CD4-positive, CD25-positive, alpha-beta regulatory T cell (primary cell): Measurements from ENCODE around the gene MAGEA10. TPM values are rescaled to one million over a fixed set of nuclear protein-coding genes. Genes with fewer than 3 reads are reported as not detected.
"Not testable (repeated sequence)": the region's sequence is repeated elsewhere in the genome, so short reads cannot be mapped to it uniquely, and the experiment has no call there.

ENCODE experiments used
- ATAC-seq, 2 donors: fragments of 150-1000 bp; cut with Tn5 transposase; one replicate each; pipeline ENCODE4 v1.10.0; 2021; ENCODE audit warnings: low read depth in 2 of 2, moderate number of reproducible peaks in 2 of 2, moderate library complexity in 1 of 2
- DNase-seq, 3 donors: peaks; one replicate each; pipeline versions ENCODE4 v3.0.0 to v3.0.0-alpha.2; 2012 to 2022; ENCODE audit warnings: mixed read lengths in 1 of 3
- H3K27ac ChIP-seq: one replicate; pipeline ENCODE4 v1.7.0; 2013; ENCODE audit warnings: mild to moderate bottlenecking, low read length; ENCODE audit not compliant: insufficient read depth, poor library complexity, severe bottlenecking
- H3K27me3 ChIP-seq: one replicate; pipeline ENCODE4 v1.7.0; 2013; ENCODE audit warnings: low read length; ENCODE audit not compliant: control insufficient read depth, insufficient read depth
- H3K36me3 ChIP-seq: one replicate; pipeline ENCODE4 v1.7.0; 2013; ENCODE audit warnings: mild to moderate bottlenecking, low read length, moderate library complexity; ENCODE audit not compliant: control insufficient read depth, insufficient read depth
- H3K4me1 ChIP-seq: 2 replicates; pipeline ENCODE4 v1.7.0; 2013; ENCODE audit warnings: mild to moderate bottlenecking, low read length; ENCODE audit not compliant: insufficient read depth, control insufficient read depth, poor library complexity, severe bottlenecking
- H3K4me3 ChIP-seq: one replicate; pipeline ENCODE4 v1.7.0; 2013; ENCODE audit warnings: low read depth, mild to moderate bottlenecking, low read length, moderate library complexity
- H3K9me3 ChIP-seq, 2 experiments: 1 replicate in 1 of 2; 2 replicates in 1 of 2; pipeline ENCODE4 v1.7.0; 2013; ENCODE audit warnings: low read length in 2 of 2, mild to moderate bottlenecking in 1 of 2, moderate library complexity in 1 of 2; ENCODE audit not compliant: control insufficient read depth in 2 of 2
- H3K27ac Mint-ChIP-seq, 3 donors: one replicate each; pipeline ENCODE4 v1.8.0; 2020 to 2022; ENCODE audit warnings: mild to moderate bottlenecking in 3 of 3, mixed read lengths in 3 of 3, moderate library complexity in 2 of 3
- H3K27me3 Mint-ChIP-seq: one replicate; pipeline ENCODE4 v1.8.0; 2022; ENCODE audit warnings: mild to moderate bottlenecking, mixed read lengths
- H3K36me3 Mint-ChIP-seq: one replicate; pipeline ENCODE4 v1.8.0; 2020; ENCODE audit warnings: mixed read lengths
- H3K4me1 Mint-ChIP-seq, 4 donors: one replicate each; pipeline ENCODE4 v1.8.0; 2020 to 2022; ENCODE audit warnings: mixed read lengths in 4 of 4, mild to moderate bottlenecking in 1 of 4
- H3K4me3 Mint-ChIP-seq, 4 donors: one replicate each; pipeline ENCODE4 v1.8.0; 2020 to 2022; ENCODE audit warnings: mild to moderate bottlenecking in 4 of 4, mixed read lengths in 4 of 4, moderate library complexity in 3 of 4
- H3K9me3 Mint-ChIP-seq, 7 donors: one replicate each; pipeline ENCODE4 v1.8.0; 2020 to 2022; ENCODE audit warnings: mixed read lengths in 7 of 7, mild to moderate bottlenecking in 3 of 7, moderate library complexity in 2 of 7
- polyA plus RNA-seq, 4 donors: library from polyadenylated mRNA; unstranded; fragments of 300-500 nt; fragmentation: Illumina TruSeq; gene quantifications; one replicate each; pipeline ENCODE4 v1.2.3, GENCODE V29; 2021
- total RNA-seq: library from RNA; stranded (reverse); gene quantifications from one replicate; pipeline ENCODE4 v1.2.3, GENCODE V29; 2022

The MAGEA10 gene
- not detected for total RNA-seq
- not detected for polyA plus RNA-seq

DNA sequence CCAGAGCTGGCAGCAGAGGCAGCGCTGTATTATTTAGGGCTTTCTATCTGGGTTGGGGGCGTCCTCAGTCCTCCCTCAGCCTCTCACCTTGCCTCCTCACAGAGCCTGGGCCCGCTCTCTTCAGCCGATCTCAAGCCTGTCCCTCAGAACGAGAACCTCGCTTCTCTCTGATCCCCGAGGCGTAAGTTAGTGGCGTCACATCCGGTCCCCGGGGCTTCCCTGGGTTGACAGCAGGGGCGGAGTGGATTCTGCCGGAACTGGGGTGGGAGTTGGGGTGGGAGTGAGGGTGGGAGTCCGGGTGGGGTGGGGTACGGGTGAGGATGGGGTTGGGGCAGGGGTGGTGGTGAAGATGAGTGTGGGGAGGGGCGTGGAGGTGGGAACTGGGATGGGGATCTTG is at the start of gene MAGEA10:
TSS of gene MAGEA10 (minus strand) at position 190 of the 397 bp plus-strand sequence. CDS start 2,957 bp downstream, outside the sequence.
- Histone ChIP-seq H3K27me3 (no peaks in the 10 kb centered on the region), H3K36me3 (no peaks in the 10 kb centered on the region), H3K4me1 (no peaks in the 10 kb centered on the region), H3K27ac (no peak within 1 kb of the TSS), H3K4me3 (no peak within 1 kb of the TSS), H3K9me3 (no peaks in the 10 kb centered on the region)
- Mint-ChIP-seq H3K4me3 (no peak within 1 kb of the TSS), H3K4me1 (no peaks in the 10 kb centered on the region), H3K36me3 (no peaks in the 10 kb centered on the region), H3K9me3 (peaks cover 0 to 1% (median 0%) of the 10 kb centered on the region in 7 donors), H3K27ac (no peak within 1 kb of the TSS), H3K27me3 (no peaks in the 10 kb centered on the region)
- no peak for DNase-seq
- no peak for ATAC-seq

DNA sequence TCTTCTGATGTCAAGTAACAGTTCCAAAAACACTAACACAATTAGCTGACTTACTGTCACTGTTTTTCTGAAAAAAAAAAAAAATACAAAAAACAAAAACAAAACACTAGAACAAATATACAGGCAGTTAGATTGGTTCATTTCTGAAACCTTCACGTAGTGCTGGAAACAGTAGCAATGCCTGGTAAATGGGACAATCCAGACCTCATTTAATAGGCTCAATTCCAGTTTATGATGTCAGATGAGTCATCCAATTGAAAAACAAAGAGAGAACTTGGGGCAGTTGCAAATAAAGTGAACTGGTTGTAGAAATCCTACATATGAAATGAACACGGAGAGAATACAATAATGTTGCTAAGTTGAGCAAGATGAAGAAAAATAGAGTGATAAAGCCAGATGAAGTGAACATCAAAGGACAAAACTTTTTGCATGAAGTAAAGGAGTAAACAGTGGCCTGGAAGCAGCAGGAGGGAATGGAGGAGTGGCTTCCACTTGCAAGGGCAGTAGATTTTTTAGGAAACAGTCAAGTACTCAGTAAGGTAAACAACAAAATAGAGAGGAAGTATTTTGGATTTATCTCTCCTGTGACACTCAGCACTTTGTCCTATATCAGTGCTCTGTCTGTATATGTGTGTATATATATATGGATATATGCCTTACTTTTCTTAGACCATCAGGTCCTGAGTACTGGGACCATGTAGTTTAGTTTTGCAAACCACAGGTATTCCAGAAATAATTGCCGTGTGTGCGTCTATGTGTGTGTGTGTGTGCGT is 39.3 kb upstream of the MAGEA10 start:
- Histone ChIP-seq H3K9me3 (no peaks in the 10 kb centered on the region), H3K36me3 (no peaks in the 10 kb centered on the region), H3K27ac (no peak overlapping the region), H3K27me3 (no peaks in the 10 kb centered on the region), H3K4me1 (no peaks in the 10 kb centered on the region), H3K4me3 (no peak overlapping the region)
- no peak for ATAC-seq
- H3K4me3 Mint-ChIP-seq: no peak overlapping the region
- H3K27ac Mint-ChIP-seq: no peak overlapping the region
- DNase-seq: no peak
- H3K36me3 Mint-ChIP-seq: no peaks in the 10 kb centered on the region
- peaks cover 0 to 7% (median 0%) of the 10 kb centered on the region in 7 donors for H3K9me3 Mint-ChIP-seq
- no peaks in the 10 kb centered on the region for H3K4me1 Mint-ChIP-seq
- H3K27me3 Mint-ChIP-seq: no peaks in the 10 kb centered on the region

DNA sequence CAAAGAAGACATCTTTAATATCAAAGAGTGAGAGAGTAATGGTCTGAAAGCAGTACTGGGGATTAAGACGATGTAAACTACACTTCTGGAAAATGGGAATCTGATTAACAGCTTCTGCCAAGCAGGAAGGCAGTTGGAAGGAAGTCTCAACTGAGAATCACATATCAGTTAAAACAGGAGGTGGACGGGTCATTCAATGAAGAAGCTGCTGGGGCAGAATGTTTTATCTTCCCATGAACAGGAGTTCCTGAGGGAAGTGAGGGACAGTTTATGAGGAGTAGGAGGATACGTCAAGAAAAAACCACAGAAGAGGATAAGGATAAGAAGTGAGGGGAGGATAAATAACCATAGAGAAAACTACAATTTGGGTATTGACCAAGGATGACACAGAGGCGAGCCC is 38.7 kb upstream of the MAGEA10 start:
- no peak overlapping the region for H3K27ac ChIP-seq
- ATAC-seq: no peak
- no peak overlapping the region for H3K4me3 Mint-ChIP-seq

DNA sequence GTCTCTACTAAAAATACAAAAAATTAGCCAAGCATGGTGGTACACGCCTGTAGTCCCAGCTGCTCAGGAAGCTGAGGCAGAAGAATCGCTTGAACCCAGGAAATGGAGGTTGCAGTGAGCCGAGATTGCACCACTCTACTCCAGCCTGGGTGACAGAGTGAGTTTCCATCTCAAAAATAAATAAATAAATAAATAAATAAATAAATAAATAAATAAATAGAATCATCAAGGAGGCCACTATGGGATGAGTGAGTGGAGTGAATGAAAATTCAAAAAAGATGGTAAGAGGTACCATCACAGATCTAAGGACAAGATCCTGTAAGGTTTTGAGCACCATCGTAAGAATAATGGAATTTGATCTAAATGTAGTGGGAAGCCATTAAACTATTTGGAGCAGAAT is 37.5 kb upstream of the MAGEA10 start:
- H3K4me1 ChIP-seq, H3K36me3 Mint-ChIP-seq, H3K4me3 ChIP-seq, H3K27me3 Mint-ChIP-seq, H3K27me3 ChIP-seq, H3K4me3 Mint-ChIP-seq, H3K36me3 ChIP-seq, H3K9me3 Mint-ChIP-seq, H3K27ac Mint-ChIP-seq, ATAC-seq, H3K4me1 Mint-ChIP-seq, DNase-seq, H3K9me3 ChIP-seq, H3K27ac ChIP-seq: not testable (repeated sequence)

More for the DNA sequence above, 38.7 kb upstream of the MAGEA10 start:
- H3K36me3 ChIP-seq: no peaks in the 10 kb centered on the region
- H3K27me3 ChIP-seq: no peaks in the 10 kb centered on the region
- H3K4me1 ChIP-seq: no peaks in the 10 kb centered on the region
- Mint-ChIP-seq H3K4me1 (no peaks in the 10 kb centered on the region), H3K27ac (no peak overlapping the region), H3K36me3 (no peaks in the 10 kb centered on the region), H3K27me3 (no peaks in the 10 kb centered on the region), H3K9me3 (peaks cover 0 to 7% (median 0%) of the 10 kb centered on the region in 7 donors)
- no peaks in the 10 kb centered on the region for H3K9me3 ChIP-seq
- DNase-seq: no peak
- H3K4me3 ChIP-seq: no peak overlapping the region

DNA sequence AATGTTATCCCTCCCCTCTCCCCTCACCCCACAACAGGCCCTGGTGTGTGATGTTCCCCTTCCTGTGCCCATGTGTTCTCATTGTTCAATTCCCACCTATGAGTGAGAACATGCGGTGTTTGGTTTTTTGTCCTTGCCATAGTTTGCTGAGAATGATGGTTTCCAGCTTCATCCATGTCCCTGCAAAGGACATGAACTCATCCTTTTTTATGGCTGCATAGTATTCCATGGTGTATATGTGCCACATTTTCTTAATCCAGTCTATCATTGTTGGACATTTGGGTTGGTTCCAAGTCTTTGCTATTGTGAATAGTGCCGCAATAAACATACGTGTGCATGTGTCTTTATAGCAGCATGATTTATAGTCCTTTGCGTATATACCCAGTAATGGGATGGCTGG is 35.5 kb upstream of the MAGEA10 start:
- not testable (repeated sequence) for H3K4me1 ChIP-seq, ATAC-seq, H3K27ac ChIP-seq, H3K4me1 Mint-ChIP-seq, H3K36me3 Mint-ChIP-seq, H3K36me3 ChIP-seq, H3K27me3 Mint-ChIP-seq, DNase-seq, H3K9me3 ChIP-seq, H3K4me3 Mint-ChIP-seq, H3K27ac Mint-ChIP-seq, H3K4me3 ChIP-seq, H3K27me3 ChIP-seq, H3K9me3 Mint-ChIP-seq

DNA sequence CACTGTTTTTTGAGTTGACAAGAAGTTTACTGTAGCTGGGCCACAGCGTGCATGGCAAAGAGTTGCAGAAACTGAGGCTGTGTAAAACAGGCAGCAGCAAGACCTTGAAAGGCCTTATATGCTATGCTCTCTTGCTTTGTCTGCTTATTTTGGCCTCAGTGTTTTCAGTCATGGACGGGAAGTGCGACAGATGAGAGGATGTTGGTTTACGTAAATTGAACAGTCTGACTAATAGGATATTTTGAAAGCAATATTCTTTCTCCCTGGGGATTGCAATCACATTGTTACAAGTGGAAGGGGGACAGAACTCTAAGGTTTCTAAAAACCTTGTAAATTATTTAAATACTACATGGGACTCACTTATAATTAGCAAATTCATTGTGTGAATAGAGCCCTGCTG is 32.2 kb upstream of the MAGEA10 start:
- no peak overlapping the region for H3K4me3 Mint-ChIP-seq
- H3K4me3 ChIP-seq: no peak overlapping the region
- no peaks in the 10 kb centered on the region for H3K9me3 ChIP-seq
- H3K36me3 ChIP-seq: no peaks in the 10 kb centered on the region
- no peaks in the 10 kb centered on the region for H3K4me1 ChIP-seq
- H3K36me3 Mint-ChIP-seq: no peaks in the 10 kb centered on the region
- H3K27me3 ChIP-seq: no peaks in the 10 kb centered on the region
- H3K27ac ChIP-seq: no peak overlapping the region
- H3K4me1 Mint-ChIP-seq: no peaks in the 10 kb centered on the region
- H3K27me3 Mint-ChIP-seq: no peaks in the 10 kb centered on the region
- ATAC-seq (no peak), DNase-seq (no peak)
- no peak overlapping the region for H3K27ac Mint-ChIP-seq
- peaks cover 0 to 7% (median 0%) of the 10 kb centered on the region in 7 donors for H3K9me3 Mint-ChIP-seq

DNA sequence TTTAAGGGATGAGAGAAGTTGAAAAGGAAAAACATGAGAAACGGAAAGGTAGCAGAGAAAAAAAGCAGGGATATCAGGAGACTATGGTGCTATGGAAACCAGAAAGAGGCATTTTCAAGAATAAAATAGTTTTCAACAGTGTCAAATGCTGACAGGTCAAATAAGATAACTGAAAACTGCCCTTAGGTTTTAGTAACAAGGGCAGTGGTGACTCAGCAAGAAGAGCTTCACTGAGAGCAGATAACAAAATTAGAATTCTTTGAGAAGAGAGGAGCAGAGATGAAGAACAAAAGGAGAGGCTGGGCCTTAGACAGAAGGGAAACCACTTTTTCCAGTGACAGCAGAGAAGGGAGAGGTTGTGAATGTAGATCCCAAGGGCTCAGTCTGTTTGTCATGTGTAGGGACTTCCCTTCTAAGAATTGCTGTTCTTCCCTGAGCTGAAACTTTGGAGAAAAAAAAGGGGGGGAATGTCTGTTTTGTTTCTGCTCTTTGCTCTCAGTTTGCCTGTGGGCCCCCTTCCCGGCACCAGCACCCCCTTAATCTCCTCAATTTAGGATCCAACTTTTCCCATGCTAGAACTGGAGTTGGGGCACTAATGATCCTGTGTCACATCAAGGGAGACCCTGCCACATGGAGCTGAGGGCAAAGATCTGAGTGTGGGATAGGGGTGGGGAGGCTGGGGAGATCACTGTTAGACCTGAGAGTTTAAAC is 26.8 kb upstream of the MAGEA10 start:
- Mint-ChIP-seq H3K27ac (no peak overlapping the region), H3K9me3 (peaks cover 0 to 5% (median 0%) of the 10 kb centered on the region in 7 donors), H3K4me1 (no peaks in the 10 kb centered on the region), H3K27me3 (no peaks in the 10 kb centered on the region), H3K4me3 (no peak overlapping the region), H3K36me3 (no peaks in the 10 kb centered on the region)
- no peak overlapping the region for H3K27ac ChIP-seq
- ATAC-seq: no peak
- H3K4me1 ChIP-seq: no peaks in the 10 kb centered on the region
- no peaks in the 10 kb centered on the region for H3K36me3 ChIP-seq
- no peak for DNase-seq
- no peaks in the 10 kb centered on the region for H3K9me3 ChIP-seq
- no peaks in the 10 kb centered on the region for H3K27me3 ChIP-seq
- no peak overlapping the region for H3K4me3 ChIP-seq

DNA sequence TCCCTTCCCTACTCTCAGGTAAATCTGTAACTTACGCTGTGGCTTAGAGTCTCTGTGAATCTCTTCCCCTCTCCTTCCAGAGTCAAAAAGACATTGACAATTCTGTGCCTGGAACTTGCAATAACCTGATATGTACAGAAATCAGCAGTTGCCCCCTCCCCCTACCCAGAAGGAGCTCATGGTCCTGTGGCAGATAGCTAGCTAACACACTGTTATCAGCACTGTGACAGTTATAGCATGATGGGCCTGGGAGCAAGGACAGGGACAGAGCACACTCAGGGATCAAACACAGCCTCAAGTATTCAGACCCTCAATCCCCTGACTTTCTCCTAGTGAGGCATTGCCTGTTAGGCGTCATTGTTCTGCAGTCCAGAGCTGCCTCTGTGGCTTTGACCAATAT is 18.7 kb upstream of the MAGEA10 start:
- Mint-ChIP-seq H3K36me3 (no peaks in the 10 kb centered on the region), H3K9me3 (peaks cover 0 to 5% (median 0%) of the 10 kb centered on the region in 7 donors), H3K27ac (no peak overlapping the region), H3K4me3 (no peak overlapping the region), H3K27me3 (no peaks in the 10 kb centered on the region), H3K4me1 (no peaks in the 10 kb centered on the region)
- Histone ChIP-seq H3K27ac (no peak overlapping the region), H3K27me3 (no peaks in the 10 kb centered on the region), H3K4me1 (no peaks in the 10 kb centered on the region), H3K4me3 (no peak overlapping the region), H3K9me3 (no peaks in the 10 kb centered on the region), H3K36me3 (no peaks in the 10 kb centered on the region)
- ATAC-seq (no peak), DNase-seq (no peak)
